ENCODE results near the gene PPP1R14D.
A peak's percentile ranks its signal among the peaks of the same experiment; 100 is the strongest.
"Not testable (repeated sequence)": the region's sequence is repeated elsewhere in the genome, so short reads cannot be mapped to it uniquely, and the experiment has no call there.

The PPP1R14D gene

GRCh38 chr15:40828447-40829036, at the start of gene PPP1R14D:
Gene PPP1R14D, minus strand, starts transcription at chr15:40828708. Its CDS starts 67 bp downstream, at chr15:40828641.
- DNase-seq: no peak

GRCh38 chr15:40877694-40878093, 49.2 kb upstream of the PPP1R14D start:
- DNase-seq: no peak

DNA sequence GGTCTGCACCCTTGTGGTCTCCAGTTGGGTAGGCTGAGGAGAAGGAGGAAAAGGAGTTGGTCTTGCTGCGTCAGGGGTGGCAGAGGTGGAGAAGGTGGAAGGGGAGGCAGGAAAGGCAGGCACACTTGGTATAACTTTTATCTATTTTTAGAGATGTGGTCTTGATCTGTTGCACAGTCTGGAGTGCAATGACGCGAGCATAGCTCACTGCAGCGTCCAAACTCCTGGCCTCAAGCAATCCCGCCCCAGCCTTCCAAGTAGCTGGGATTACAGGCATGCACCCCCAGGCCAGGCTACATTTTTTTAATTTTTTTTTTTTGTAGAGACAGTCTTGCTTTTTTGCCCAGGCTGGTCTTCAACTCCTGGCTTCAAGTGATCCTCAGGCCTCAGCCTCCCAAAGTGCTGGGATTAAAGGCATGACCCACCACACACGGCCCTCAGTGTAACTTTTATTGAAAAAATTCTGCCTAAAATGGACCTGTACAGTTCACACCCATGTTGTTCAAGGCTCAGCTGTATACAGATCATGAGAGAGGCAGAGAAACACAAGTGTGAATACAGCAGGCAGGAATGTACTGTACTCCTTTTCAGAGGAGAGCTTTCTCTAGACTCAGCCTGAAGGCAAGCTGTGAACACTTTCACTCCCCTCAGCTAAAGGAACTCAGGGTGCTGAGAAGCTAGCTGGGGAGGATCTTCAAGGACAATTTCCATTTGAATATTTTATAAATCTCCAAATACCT, 47.7 kb upstream of the PPP1R14D start:
- no peak for DNase-seq

DNA sequence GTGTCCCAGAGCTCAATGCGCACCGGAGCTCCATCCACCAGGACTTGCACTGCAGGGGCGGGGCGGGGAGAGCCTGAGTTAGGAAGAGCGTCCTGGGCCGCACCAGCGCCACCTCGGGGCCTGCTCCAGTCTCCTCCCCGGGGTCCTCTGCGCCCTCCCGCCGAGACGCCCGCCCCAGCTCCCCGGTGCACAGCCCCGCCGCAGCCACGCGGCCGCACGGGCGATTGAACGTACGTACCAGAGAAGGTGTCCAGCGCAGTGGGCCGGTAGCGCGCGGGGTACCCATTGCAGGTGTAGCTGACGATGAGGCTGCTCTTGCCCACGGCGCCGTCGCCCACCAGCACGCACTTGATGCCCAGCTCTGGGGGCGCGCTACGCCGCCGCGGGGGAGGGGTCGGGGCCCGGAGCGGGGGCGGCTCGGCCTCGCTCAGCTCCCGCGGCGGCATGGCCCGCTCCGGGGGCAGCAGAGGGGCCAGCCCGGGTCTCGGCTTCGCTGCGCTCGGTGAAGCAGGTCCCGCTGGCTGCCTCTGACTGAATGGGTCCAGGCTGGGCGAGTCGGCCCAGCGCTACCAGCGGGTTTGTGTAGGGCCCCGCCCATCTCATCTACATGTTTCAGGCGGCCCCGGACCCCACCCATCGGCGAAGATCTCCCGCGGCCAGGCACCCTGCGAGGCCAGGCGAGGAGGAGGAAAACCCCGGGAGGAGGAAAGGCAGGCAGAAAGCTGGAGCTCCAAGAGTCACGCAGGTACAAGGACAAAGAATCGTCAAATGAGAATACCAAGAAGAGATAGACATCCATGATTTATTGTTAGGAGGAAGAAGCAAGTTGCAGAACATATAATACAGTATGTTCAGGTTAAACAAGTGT, 45.4 kb upstream of the PPP1R14D start, which contains the start of gene RHOV:
Gene RHOV (minus strand): TSS at position 541 of the 868 bp plus-strand sequence. CDS start 95 bp downstream, at position 446.
- peak; percentile 52 for DNase-seq

DNA sequence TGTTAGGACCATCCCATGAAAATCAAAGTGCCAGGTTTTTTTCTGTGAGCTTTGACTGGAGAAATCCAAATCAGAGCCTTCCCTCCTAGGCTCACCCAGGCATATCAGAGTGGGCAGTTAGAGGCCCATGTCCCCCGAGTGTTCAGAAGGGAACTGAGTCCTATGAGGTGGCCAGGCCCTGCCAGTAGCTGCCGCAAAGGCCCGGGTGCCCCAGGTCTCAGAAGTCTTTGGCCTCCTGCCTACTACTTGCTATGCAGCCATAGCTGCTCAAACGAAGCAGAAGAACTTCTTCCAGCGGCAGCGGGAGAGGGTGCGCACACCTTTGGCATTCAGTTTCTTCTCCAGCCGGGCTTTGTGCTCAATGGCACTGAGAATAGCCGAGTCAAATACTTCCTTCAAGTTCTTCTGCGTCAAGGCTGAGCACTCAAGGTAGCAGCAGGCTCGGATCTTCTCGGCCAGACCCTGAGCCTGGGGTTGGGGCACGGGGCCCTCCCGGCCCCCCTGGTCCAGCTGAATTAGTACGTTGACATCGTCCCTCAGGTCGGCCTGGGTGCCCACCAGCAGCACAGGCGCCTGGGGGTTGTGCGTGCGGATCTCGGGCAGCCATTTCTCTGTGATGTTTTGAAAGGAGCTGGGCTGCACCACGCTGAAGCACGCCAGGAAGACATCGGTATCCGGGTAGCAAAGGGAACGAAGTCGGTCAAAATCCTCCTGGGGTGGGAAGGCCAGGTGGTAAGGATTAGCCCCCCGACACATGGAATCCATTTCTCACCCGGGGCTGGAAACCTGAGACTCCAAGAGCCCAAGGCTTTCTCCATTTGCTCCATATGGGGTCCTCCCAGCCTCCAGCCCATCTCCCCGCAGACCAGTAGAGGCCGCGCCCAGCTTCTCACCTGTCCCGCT, 44.5 kb upstream of the PPP1R14D start:
- DNase-seq: no peak

GRCh38 chr15:40871749-40872617, 43.5 kb upstream of the PPP1R14D start:
- no peak for DNase-seq

DNA sequence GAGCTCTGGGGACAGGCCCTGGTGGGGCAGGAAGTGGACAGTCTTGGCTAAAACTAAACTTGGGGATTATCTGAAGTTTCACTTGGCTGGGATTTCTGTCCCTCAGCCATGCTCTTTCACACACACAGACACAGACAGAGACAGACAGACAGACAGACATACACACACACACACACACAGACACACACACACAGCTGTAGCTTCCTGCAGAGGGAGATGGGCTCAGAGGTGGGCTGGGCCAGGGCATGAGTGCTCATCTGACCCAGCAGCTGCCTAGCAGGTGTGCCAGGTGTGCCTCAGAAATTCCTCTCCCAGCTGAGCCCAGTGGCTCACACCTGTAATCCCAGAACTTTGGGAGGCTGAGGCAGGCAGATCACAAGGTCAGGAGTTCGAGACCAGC, 42.2 kb upstream of the PPP1R14D start:
- DNase-seq: no peak

DNA sequence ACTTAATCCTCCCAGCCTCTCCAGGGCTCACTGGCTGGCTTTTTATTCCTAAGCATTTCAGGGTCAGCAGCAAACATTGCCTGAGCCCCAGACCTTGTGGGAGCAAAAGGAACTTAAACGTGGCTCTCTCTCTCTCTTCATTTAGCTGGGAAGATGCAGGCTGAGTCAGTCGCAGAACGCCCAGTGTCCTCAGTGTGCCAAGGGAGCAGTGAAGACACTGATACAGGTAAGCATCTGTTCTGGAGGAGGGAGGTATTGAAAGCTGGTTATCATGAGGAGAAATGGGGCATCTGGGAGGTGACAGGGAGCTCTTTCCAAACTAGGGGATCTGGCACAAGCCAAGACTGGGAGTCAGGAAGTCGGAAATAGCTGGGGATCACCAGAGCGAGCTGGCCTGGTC, 41.2 kb upstream of the PPP1R14D start:
- DNase-seq: no peak

DNA sequence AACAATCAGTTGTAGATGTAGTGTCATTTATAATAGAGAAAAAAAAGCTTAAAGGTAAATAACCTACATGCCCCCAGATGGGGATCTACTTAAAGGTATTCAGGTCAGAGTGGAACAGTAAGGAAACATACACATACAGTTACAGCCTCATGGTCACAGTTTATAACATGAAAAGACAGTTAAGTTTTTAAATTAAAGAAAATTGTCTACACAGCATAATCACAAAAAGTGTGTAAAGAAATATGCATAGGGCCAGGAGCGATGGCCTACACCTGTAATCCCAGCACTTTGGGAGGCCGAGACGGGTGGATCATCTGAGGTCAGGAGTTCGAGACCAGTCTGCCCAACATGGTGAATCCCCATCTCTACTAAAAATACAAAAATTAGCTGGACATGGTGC, 38.7 kb upstream of the PPP1R14D start:
- no peak for DNase-seq

DNA sequence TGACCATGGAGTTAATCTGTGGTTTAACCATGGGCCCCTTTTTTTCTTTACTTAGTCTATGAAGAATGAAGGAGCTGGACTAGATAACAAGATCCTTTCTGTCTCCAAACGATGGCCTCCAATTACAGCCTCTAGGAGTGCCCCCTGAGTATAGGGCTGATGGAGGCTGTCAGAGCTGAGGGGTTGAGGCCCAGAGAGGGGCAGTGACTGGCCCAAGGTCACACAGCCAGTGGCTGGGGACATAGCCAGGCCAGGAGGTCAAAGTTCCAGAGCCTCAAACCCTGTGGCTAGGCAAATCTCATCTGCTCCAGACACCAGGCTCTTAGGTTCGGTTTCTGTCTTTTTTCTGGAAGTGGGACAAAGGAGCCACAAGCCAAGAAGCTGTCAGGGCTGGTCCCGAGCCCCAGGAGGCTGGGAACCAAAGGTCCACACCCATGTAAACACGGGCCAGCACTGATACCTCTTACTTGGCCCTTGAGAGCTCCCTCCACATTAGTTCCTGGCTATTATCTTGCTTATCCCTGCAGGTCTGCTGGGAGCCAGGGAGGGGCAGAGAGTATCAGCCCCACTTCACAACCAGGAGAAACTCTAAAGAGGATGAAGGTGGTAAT, 35.3 kb upstream of the PPP1R14D start:
- DNase-seq: no peak

DNA sequence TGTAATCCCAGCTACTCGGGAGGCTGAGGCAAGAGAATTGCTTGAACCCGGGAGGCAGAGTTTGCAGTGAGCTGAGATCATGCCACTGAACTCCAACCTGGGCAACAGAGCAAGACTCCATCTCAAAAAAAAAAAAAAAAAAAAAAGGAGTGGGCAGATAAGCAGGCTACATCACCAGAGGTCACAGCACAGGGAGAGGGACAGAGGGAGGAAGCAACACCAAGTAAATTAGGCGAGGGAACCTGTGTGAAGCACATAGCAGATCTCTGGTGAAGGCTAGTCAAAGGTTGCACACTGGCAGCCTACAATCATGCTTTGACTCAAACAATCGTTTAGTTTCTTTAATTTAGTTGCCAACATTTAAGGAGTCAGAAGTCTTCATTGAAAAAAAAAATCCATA, 32.6 kb upstream of the PPP1R14D start:
- not testable (repeated sequence) for DNase-seq

DNA sequence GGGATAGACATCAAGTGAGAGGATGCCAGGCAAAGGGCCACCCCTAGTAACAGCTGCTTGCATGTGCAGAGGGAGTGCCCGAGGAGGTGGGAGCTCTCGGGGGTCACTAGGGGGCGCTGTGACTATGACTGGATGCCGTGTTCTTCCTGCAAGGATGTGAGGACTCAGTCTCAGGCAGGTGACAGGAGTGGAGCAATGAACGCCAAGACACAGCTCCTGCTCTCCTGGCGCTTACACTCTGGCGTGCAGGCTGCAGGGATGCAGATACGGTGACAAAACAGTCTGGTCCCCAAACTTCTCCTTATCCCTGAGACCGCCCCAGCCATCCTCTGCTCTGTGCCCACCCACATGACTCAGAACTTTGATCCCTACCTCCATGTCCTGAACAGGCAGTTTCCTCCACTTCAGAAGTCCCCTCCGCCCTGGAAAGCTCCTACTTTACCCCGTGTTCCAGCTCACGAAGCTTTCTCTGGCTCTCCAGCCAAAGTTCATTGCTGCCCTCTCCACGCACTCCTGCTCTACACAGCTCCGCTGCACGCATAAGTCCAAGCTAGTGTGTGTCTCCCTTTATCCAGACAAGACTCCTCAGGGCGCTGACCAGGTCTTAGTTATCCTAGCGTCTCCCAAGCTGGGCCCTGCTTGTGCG, 30.8 kb upstream of the PPP1R14D start:
- peak; percentile 84 for DNase-seq

DNA sequence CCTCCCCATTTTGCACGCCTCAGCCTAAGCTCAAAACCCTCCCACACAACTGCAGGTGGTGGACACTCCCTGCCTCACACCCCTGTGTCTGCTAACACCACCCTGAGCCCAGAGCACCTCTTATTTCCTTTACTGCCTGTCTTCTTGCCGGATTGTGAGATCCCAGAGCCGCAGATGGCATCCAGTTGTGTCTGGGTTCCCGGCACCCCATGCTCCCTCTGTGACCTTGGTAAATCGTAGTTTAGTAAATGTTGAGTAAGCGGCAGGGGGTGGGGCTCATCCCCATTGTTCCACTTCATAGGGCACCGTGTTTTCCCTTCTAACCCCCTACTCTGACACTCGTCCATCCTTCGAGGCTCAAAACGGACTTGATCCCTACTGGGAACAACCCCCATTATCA, 30.2 kb upstream of the PPP1R14D start:
- DNase-seq: no peak

- peak; percentile 88 for DNase-seq
These were observed 29.3 kb upstream of the PPP1R14D start for GRCh38 chr15:40857601-40858341.

GRCh38 chr15:40856746-40857145, 28.2 kb upstream of the PPP1R14D start:
- no peak for DNase-seq

- DNase-seq: no peak
These were observed 27.3 kb upstream of the PPP1R14D start for GRCh38 chr15:40855706-40856234.

GRCh38 chr15:40854161-40854560, 25.7 kb upstream of the PPP1R14D start:
- DNase-seq: no peak

DNA sequence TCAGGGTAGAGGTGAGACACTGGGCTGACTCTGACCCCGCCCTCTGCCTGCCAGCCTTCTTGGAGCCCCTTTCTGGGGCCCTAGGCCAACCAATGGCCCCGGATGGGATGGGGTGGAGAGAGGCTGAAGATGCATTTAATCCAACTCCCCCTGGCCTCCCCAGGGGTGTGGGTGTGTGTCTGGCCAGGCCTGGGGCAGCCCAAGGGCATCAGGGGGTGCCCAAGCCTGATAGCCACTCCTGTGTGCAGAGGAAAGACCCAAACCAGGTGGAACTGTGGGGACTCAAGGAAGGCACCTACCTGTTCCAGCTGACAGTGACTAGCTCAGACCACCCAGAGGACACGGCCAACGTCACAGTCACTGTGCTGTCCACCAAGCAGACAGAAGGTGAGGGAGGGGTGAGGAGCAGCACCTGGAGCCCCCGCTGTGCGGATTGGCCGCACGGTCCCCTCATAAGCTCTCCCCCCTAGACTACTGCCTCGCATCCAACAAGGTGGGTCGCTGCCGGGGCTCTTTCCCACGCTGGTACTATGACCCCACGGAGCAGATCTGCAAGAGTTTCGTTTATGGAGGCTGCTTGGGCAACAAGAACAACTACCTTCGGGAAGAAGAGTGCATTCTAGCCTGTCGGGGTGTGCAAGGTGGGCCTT, 24.9 kb upstream of the PPP1R14D start:
- no peak for DNase-seq

DNA sequence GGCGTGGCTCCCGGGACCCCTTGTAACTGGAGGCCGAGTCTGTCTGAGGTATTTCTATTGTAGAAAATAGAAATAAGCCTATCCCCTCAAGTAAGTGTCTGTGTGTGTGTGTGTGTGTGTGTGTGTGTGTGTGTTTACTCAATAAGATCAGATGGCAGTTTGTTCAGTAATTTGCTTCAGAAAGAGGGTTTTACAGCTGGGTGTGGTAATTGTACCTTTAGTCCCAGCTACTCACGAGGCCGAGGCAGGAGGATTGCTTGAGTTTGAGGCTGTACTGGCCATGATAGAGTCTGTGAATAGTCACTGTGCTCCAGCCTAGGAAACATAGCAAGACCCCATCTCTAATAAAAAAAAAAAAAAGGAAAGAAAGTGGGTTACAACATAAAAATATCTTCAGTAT, 24.0 kb upstream of the PPP1R14D start:
- DNase-seq: no peak
